Dedifferentiated amniotic fluid mesenchymal stem cell (primary cell): Measurements from ENCODE around the gene ANKRD49.
"Not testable (repeated sequence)": the region's sequence is repeated elsewhere in the genome, so short reads cannot be mapped to it uniquely, and the experiment has no call there.

Experiments
- DNase-seq: peaks from one replicate; pipeline ENCODE4 v3.0.0-alpha.2; 2016; ENCODE audit errors: extremely low spot score

Gene ANKRD49

GRCh38 chr11:94506513-94506912 lies 12.7 kb downstream of the ANKRD49 start:
- DNase-seq, result not testable (repeated sequence)

- DNase-seq, result no peak
These were observed 13.7 kb downstream of the ANKRD49 start for GRCh38 chr11:94507485-94507884.

DNA sequence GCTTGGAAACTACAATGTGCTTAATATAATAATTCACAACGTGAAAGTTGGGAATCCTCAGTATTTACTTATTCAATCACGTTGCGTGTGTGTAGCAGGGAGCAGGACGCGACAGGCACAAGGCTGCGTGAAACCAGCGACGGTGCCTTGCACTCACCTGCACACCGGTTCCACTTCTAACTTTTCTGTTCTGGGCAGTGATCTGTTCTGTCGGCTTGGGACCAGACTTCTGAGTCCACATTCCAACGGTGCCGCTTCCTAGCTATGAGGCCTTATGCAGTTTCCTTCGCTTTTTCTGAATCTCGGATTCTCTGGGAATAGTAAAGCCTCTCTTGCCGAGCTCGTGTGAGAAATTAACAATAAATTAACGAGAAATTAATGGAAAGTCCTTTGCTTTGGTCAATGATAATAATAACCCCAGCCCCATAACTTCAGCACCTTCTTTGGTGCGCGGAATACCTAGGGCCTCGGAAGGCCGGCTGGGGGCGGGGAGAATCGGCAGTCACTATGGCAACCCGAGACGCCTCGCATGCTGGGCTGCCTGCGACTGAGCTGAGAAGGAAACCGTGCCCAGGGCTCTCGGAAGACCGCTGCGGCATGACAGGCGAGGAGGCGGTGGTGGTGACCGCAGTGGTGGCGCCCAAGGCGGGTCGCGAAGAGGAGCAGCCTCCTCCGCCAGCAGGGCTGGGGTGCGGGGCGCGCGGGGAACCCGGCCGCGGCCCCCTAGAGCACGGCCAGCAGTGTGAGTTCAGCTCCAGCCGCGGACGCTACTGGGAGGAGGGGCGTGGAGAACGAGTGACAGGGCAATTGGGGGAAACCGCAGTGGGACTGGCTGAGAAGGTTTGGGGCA lies 18.4 kb downstream of the ANKRD49 start, which contains the start of gene C11orf97:
C11orf97 (plus strand) TSS at position 530 of the 850 bp plus-strand sequence; CDS start at position 598, 68 bp downstream.
- DNase-seq, result no peak

GRCh38 chr11:94513091-94513490 lies 19.3 kb downstream of the ANKRD49 start:
- no peak for DNase-seq

DNA sequence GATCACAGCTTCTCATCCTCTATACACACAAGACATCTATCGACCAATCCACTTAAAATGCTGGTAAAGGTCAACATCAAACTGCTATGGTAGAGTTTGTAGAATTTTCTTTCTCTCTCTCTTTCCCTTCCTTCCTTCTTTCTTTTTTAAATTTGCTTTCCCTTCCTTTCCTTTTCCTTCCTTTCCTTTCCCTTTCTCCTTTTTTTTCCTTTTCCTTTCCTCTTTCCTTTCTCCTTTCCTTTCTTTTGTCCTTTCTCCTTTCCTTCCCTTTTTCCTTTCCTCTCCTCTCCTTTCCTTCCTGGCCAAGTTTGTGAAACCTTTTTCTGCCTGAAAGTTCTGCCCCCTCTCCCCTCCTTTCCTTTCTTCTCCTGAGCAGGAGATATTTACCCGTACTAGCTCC lies 21.6 kb downstream of the ANKRD49 start:
- DNase-seq, result no peak

DNA sequence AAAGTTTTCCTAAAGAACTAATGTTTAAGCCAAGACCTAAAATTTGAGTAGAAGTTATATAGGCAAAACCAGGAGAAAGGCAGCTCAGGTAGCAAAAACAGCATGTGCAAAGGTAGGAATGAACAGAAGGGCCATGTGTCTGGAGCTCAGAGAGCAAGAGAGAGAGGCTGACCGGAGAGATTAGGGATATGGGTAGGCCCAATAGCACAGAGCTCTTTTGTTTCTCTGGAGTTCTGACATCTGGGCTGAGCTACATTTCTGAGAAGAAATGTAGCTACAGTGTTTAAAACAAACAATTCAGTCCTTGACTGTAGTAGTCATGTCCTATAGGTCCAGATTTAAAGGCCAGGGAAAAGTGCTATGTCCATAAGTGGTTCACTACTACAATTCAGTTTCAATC lies 22.9 kb downstream of the ANKRD49 start:
- no peak for DNase-seq

DNA sequence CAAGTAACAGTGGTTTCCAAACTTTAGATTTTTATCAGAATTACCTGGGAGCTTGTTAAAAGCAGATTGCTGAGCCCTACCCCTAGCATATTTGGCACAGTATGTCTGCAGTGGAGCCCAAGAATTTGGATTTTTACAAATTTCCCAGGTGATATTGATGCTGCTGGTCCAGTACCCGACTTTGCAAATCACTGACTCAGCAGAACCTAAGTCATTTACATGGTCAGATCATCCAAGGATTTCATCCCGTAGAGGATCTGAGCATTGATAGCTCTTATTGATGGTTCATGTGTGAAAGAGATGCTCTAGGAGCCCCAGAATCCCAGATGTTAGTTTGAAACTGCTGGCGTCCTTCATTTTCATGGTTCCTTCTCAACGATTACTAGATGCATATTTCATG lies 24.5 kb downstream of the ANKRD49 start:
- no peak for DNase-seq

GRCh38 chr11:94519478-94520084 lies 25.8 kb downstream of the ANKRD49 start:
- DNase-seq, result peak; percentile 63

- no peak for DNase-seq
These were observed 27.9 kb downstream of the ANKRD49 start for GRCh38 chr11:94521684-94522083.

- DNase-seq, result no peak
These were observed 30.6 kb downstream of the ANKRD49 start for GRCh38 chr11:94524341-94524740.

DNA sequence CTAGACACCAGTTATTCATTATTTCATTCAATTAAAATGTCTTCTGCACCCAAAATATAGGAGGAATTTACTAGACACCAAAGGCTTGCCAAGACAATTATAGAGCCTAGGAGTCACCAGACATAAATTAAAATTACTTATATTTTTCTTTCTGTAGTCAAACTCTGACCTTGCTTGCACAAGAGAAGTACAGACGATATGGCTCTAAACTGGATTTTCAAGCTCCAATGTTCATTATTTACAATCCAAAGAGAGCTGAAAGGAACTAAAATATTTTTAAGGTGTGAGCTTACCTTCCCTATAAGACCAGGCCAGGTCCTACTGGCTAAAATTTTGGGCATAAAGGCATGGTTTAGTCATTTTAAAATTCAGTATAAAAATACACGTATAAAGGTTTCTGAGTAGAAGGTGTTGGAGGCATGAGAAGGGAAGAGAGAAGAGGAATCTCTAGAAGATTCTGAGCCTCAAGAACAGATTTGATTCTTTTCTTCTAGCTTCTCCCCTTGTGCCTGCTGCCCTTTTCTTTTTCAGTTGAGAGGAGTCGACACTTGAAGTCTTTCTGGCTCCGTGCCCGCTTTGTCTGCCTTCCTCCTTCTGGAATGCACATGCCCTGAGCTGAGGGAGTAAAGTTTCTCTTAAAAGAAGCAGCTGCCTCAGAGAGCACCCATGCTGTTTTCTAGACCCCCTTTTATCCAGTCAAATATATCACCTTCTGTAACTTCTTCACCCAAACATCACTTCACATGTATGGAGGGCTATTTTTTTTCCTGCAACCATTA lies 32.0 kb downstream of the ANKRD49 start:
- peak; percentile 75 for DNase-seq

DNA sequence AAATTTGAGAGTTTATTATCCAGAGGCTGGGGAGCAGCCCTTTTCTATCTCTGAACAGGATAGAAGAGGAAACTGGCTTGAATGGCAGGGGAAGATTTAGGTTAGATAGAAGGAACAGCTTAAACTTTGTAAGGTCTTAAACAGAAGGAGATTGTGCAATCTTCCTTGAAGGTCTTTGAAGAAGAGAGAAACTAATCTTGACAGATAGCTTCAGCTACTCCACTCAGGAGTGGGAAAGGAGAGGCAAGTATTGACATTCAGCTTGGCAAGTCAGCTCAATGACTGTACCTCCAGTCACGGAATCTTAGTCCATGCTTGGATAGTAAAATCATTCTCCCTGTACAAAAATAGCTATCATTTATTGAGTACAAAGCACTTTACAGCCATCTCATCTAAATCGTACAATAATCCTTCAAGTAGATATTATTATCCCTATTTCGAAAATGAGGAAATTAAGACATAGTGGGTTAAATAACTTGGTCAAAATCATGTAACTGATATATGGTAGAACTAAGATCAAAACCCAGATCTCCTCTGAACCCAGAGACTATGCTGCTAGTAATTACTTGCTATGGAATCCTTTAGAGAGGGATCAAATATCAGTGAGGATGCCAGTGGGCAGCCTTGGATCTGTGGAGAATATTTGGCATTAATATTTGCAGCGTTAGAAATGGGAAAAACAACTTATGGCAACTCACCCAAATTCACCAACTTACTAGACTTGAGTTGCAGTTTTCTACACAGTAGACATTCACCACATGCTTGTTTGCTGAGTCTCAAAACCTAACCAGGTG lies 33.1 kb downstream of the ANKRD49 start:
- DNase-seq, result no peak

DNA sequence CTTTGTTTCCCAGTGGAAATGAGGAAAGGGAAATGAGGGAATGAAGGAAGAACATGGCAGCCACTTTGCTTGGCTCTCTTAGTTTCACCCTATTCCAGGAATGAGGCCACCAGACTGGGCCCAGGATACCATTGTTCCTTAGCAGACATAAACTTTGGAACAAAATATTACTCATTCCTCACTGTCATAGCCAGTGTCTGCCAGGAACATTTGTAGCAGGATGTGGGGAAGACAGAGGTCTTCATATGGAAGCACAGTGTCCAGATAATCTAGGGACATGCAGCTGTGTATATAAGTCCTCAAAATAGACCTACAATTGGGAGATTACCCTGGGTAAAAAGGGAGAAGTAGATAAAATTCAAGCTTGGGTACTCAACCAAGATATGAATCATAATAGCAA lies 34.8 kb downstream of the ANKRD49 start:
- no peak for DNase-seq

DNA sequence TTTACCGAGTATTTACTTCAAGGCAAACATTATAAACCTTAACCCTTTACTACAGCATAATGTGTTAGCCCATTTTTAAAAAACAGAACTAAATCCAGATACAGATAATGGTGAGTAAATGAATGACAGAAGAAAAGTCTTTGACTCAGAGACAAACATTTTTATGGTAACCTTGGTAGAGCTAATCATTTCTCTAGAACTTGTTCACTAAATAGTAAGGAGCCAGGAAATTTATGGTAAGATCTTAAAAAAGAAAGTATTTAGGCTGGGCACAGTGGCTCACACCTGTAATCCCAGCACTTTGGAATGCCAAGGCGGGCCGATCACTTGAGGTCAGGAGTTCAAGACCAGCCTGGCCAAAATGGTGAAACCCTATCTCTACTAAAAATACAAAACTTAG lies 38.4 kb downstream of the ANKRD49 start:
- DNase-seq, result no peak

- peak; percentile 24 for DNase-seq
These were observed 39.4 kb downstream of the ANKRD49 start for GRCh38 chr11:94533206-94533605.

DNA sequence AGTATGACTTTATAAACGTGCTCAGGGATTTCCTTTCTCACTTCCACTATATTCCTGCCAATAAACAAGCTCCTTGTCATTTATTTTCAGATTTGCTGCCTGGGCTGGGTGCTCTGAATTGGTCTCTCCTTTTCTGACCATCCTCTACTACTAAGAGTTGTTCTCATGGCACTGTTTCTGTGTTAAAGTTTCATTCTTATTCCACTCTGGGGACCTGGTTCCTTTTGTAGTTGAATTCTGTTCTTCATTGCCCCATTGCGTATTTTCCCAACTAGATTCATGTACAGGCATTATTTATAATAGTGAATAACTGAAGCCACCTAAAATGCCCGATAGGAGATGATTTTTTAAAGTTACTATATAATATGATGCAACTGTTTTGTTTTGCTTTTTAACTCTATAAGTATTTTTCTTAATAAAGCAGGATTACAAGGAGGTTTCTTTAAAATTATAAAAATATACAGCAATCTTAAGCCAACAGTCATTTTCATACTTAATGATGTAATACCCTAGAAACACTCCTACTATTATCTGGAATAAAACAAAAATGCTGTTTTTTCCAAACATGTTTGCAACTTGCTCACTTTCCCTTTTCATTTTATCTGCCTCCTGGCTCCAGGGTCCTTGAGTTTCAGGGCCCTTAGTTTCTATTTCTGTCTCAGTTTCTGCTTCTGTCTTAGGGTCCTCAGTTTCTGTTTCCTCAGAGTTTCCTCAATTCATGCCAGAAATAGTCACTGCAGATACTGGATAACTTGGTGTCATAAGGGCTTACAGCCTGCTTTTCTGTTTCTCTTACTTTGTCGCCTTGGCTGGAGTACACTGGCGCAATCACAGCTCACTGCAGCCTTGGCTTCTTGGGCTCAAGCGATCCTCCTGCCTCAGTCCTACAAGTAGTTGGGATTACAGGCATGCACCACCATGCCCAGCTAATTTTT lies 40.2 kb downstream of the ANKRD49 start:
- peak; percentile 34 for DNase-seq

- no peak for DNase-seq
These were observed 42.6 kb downstream of the ANKRD49 start for GRCh38 chr11:94536386-94536785.

DNA sequence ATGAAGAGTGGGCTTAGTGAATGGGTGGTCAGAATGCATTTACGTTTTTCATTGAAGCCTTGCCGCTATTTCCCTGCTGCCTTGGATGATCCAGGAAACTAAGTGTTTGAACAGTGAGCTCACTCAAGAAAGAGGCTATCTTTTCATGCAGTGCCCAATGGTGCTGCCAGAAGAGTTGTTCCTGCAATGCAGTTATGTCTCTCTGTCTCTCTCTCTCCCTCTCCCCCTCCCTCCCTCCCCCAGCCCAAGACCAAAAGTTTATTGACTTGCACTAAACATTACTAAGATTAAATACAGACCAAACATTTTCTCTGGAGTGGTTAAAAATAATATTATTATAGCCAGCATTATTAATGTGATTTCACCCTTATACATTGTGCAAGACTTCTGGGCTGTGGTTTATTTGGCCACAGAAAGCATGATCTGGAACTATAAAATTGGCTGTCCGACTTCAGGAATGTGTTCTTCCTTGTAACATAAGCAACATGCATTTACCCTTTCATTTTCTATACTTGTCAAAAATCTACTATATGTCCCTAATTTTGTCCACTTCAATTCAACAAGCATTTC lies 43.3 kb downstream of the ANKRD49 start:
- DNase-seq, result peak; percentile 42

- no peak for DNase-seq
These were observed 45.6 kb downstream of the ANKRD49 start for GRCh38 chr11:94539420-94539819.
